ENCODE results near the gene SLC44A2.
"Not testable (repeated sequence)": the region's sequence is repeated elsewhere in the genome, so short reads cannot be mapped to it uniquely, and the experiment has no call there.

Gene SLC44A2

DNA sequence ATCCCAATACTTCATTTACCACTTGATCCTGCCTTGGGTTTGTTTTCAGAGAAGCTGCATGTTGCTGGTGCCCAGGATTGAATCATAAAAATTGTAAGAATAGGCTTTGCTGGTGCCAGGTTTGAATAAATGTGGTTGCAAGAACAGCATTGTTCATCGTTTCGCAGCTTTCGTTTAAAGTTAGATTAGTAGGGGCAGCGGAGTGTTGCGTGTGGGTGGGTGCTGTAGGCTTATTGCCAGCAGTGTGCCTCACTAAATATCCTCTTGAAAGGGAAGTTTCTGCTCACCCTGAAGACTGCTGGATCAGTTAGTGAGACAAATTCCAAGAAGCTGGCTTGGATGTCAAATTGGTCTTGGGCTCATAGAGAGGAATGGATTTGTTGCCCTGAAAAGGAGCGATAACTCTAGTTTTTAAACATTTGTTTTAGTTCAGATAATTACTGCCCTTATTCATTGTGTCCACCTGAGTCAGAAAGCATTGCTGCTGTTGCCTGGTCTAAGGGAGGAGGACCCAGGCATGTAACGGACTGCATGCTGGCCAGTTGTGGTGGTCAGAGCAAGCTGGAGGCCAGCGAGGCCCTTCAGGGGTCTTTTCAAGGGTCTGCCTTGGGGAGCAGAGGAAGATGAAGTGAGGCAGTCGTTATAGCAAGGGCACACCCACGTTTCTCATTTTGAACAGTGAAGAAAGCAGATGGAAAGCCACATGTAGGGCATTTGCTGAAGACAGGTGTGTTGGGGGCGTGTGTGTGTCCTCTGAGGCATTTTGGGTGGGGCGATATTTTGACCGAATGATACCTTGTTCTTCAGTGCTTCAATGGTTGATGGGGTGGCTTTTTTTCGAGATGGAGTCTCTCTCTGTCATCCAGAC is 37.3 kb downstream of the SLC44A2 start:
- no peak overlapping the region for H3K4me3 ChIP-seq (ENCODE audit: low read depth, low read length)
- DNase-seq (ENCODE audit: low read depth) = peak; percentile 27
- TF ChIP-seq, protein P1, sequence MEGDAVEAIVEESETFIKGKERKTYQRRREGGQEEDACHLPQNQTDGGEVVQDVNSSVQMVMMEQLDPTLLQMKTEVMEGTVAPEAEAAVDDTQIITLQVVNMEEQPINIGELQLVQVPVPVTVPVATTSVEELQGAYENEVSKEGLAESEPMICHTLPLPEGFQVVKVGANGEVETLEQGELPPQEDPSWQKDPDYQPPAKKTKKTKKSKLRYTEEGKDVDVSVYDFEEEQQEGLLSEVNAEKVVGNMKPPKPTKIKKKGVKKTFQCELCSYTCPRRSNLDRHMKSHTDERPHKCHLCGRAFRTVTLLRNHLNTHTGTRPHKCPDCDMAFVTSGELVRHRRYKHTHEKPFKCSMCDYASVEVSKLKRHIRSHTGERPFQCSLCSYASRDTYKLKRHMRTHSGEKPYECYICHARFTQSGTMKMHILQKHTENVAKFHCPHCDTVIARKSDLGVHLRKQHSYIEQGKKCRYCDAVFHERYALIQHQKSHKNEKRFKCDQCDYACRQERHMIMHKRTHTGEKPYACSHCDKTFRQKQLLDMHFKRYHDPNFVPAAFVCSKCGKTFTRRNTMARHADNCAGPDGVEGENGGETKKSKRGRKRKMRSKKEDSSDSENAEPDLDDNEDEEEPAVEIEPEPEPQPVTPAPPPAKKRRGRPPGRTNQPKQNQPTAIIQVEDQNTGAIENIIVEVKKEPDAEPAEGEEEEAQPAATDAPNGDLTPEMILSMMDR (IDR thresholded peaks at IDR 0.05; ENCODE audit: low read depth, low read length, missing control alignments) = no peak
- in situ Hi-C loops (cut with HindIII; ENCODE audit: low sequenced_read_pairs) = no loop called here

DNA sequence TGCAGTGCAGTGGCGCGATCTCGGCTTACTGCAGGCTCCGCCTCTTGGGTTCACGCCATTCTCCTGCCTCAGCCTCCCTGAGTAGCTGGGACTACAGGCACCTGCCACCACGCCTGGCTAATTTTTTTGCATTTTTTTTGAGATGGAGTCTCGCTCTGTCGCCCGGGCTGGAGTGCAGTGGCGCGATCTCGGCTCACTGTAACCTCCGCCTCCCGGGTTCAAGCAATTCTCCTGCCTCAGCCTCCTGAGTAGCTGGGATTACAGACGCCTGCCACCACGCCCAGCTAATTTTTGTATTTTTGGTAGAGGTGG is 37.9 kb downstream of the SLC44A2 start:
- in situ Hi-C loops (cut with HindIII; ENCODE audit: low sequenced_read_pairs); H3K4me3 ChIP-seq (ENCODE audit: low read depth, low read length); DNase-seq (ENCODE audit: low read depth): not testable (repeated sequence)

GRCh38 chr19:10667867-10668266 is 42.5 kb downstream of the SLC44A2 start:
- in situ Hi-C loops (cut with HindIII; ENCODE audit: low sequenced_read_pairs) = no loop called here
- no peak overlapping the region for H3K4me3 ChIP-seq (ENCODE audit: low read depth, low read length)
- no peak for DNase-seq (ENCODE audit: low read depth)
- TF ChIP-seq, protein P1 (IDR thresholded peaks at IDR 0.05; ENCODE audit: low read depth, low read length, missing control alignments) = no peak

- in situ Hi-C loops (cut with HindIII; ENCODE audit: low sequenced_read_pairs) = no loop called here
- DNase-seq (ENCODE audit: low read depth) = no peak
- H3K4me3 ChIP-seq (ENCODE audit: low read depth, low read length) = no peak overlapping the region
- TF ChIP-seq, protein P1 (IDR thresholded peaks at IDR 0.05; ENCODE audit: low read depth, low read length, missing control alignments) = no peak
These were observed 43.9 kb downstream of the SLC44A2 start for GRCh38 chr19:10669246-10669645.

- in situ Hi-C loops (cut with HindIII; ENCODE audit: low sequenced_read_pairs) = no loop called here
- no peak for DNase-seq (ENCODE audit: low read depth)
- TF ChIP-seq, protein P1 (IDR thresholded peaks at IDR 0.05; ENCODE audit: low read depth, low read length, missing control alignments) = no peak
- no peak overlapping the region for H3K4me3 ChIP-seq (ENCODE audit: low read depth, low read length)
These were observed 44.8 kb downstream of the SLC44A2 start for GRCh38 chr19:10670182-10670581.

- DNase-seq (ENCODE audit: low read depth) = no peak
- H3K4me3 ChIP-seq (ENCODE audit: low read depth, low read length) = no peak overlapping the region
- TF ChIP-seq, protein P1 (IDR thresholded peaks at IDR 0.05; ENCODE audit: low read depth, low read length, missing control alignments) = no peak
- in situ Hi-C loops (cut with HindIII; ENCODE audit: low sequenced_read_pairs) = no loop called here
These were observed 45.8 kb downstream of the SLC44A2 start for GRCh38 chr19:10670876-10671804.

GRCh38 chr19:10671922-10672321 is 46.6 kb downstream of the SLC44A2 start:
- DNase-seq (ENCODE audit: low read depth); in situ Hi-C loops (cut with HindIII; ENCODE audit: low sequenced_read_pairs); H3K4me3 ChIP-seq (ENCODE audit: low read depth, low read length): not testable (repeated sequence)

GRCh38 chr19:10675214-10675613 is 49.9 kb downstream of the SLC44A2 start:
- DNase-seq (ENCODE audit: low read depth); H3K4me3 ChIP-seq (ENCODE audit: low read depth, low read length); in situ Hi-C loops (cut with HindIII; ENCODE audit: low sequenced_read_pairs): not testable (repeated sequence)
